Stimulated activated CD4-positive, alpha-beta T cell treated with anti-CD3 and anti-CD28 coated beads, Interleukin-1b, Interleukin-23, amount 100 ng/mL, for 48 hours (primary cell): ENCODE data around the gene BANK1.

Experiments used
- DNase-seq: peaks from one replicate; pipeline ENCODE4 v3.0.0-alpha.2; 2020

The BANK1 gene

GRCh38 chr4:101967697-101968346 lies 177.3 kb downstream of the BANK1 start:
- no peak for DNase-seq

GRCh38 chr4:101968364-101968763 lies 177.8 kb downstream of the BANK1 start:
- DNase-seq: no peak

GRCh38 chr4:101969965-101970364 lies 179.4 kb downstream of the BANK1 start:
- no peak for DNase-seq

GRCh38 chr4:101970547-101971155 lies 180.1 kb downstream of the BANK1 start:
- no peak for DNase-seq

GRCh38 chr4:101972791-101973190 lies 182.3 kb downstream of the BANK1 start:
- no peak for DNase-seq

GRCh38 chr4:101973361-101973760 lies 182.8 kb downstream of the BANK1 start:
- no peak for DNase-seq

- no peak for DNase-seq
Measured at GRCh38 chr4:101977076-101977475, 186.5 kb downstream of the BANK1 start.

GRCh38 chr4:101981756-101982155 lies 191.2 kb downstream of the BANK1 start:
- no peak for DNase-seq

- no peak for DNase-seq
Measured at GRCh38 chr4:101983835-101984234, 193.3 kb downstream of the BANK1 start.

GRCh38 chr4:101987623-101988243 lies 197.2 kb downstream of the BANK1 start:
- no peak for DNase-seq

GRCh38 chr4:101989551-101989950 lies 199.0 kb downstream of the BANK1 start:
- no peak for DNase-seq

- no peak for DNase-seq
Measured at GRCh38 chr4:101992446-101992845, 201.9 kb downstream of the BANK1 start.

- DNase-seq: no peak
Measured at GRCh38 chr4:101993002-101993841, 202.7 kb downstream of the BANK1 start.

GRCh38 chr4:101993842-101994775 lies 203.6 kb downstream of the BANK1 start:
- DNase-seq: no peak

- no peak for DNase-seq
Measured at GRCh38 chr4:102007959-102008425, 217.5 kb downstream of the BANK1 start.

- no peak for DNase-seq
Measured at GRCh38 chr4:102008711-102009110, 218.2 kb downstream of the BANK1 start.

GRCh38 chr4:102022343-102022742 lies 231.8 kb downstream of the BANK1 start:
- DNase-seq: no peak

- no peak for DNase-seq
Measured at GRCh38 chr4:102027961-102028360, 237.4 kb downstream of the BANK1 start.

GRCh38 chr4:102031406-102031805 lies 240.9 kb downstream of the BANK1 start:
- no peak for DNase-seq

- DNase-seq: no peak
Measured at GRCh38 chr4:102036016-102036415, 245.5 kb downstream of the BANK1 start.

GRCh38 chr4:102036619-102037376 lies 246.3 kb downstream of the BANK1 start:
- DNase-seq: no peak
